ENCODE results near the gene P4HB. TPM values are rescaled to one million over a fixed set of nuclear protein-coding genes. Genes with fewer than 3 reads are reported as not detected.

The P4HB gene
- polyA plus RNA-seq, 4 donors = 409 to 482 (median 447) TPM

DNA sequence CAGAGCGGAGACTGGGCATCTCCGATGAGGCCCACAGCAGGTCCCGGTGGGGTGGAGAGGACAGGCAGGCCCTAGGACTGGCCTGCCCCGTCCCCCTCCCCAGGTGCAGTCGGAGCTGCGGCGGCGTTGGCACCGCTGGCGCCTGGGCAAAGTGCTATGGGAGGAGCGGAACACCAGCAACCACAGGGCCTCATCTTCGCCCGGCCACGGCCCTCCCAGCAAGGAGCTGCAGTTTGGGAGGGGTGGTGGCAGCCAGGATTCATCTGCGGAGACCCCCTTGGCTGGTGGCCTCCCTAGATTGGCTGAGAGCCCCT, 47.0 kb downstream of the P4HB start:
- no peak for DNase-seq (ENCODE audit: low read depth in 4 of 4, low spot score in 3 of 4)

DNA sequence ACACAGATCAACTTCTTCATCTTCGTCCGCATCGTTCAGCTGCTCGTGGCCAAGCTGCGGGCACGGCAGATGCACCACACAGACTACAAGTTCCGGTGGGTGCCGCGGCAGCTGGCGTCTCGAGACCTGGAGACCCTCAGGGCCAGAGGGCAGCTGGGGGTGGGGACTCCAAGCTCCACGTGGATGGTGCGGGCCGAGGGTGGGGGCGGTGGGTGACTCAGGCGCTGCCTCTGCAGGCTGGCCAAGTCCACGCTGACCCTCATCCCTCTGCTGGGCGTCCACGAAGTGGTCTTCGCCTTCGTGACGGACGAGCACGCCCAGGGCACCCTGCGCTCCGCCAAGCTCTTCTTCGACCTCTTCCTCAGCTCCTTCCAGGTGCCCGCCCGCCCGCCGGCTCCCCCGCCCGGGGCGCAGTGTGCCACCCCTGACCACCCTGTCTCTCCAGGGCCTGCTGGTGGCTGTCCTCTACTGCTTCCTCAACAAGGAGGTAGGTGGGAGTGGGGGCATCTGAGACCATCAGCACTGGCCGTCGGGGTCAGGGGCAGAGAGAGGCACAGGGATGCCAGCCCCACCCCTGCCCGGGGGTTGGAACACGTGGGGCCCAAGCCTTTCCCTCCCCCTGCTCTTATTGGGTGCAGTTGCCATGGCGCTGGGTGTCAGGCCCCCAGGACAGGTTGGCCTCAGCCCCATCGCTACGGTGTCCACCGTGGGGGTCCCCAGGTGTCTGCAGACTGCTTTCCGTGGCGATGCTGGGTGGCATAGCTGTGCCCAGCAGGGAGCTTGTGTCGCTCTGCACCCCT, 47.6 kb downstream of the P4HB start:
- no peak for DNase-seq (ENCODE audit: low read depth in 4 of 4, low spot score in 3 of 4)

DNA sequence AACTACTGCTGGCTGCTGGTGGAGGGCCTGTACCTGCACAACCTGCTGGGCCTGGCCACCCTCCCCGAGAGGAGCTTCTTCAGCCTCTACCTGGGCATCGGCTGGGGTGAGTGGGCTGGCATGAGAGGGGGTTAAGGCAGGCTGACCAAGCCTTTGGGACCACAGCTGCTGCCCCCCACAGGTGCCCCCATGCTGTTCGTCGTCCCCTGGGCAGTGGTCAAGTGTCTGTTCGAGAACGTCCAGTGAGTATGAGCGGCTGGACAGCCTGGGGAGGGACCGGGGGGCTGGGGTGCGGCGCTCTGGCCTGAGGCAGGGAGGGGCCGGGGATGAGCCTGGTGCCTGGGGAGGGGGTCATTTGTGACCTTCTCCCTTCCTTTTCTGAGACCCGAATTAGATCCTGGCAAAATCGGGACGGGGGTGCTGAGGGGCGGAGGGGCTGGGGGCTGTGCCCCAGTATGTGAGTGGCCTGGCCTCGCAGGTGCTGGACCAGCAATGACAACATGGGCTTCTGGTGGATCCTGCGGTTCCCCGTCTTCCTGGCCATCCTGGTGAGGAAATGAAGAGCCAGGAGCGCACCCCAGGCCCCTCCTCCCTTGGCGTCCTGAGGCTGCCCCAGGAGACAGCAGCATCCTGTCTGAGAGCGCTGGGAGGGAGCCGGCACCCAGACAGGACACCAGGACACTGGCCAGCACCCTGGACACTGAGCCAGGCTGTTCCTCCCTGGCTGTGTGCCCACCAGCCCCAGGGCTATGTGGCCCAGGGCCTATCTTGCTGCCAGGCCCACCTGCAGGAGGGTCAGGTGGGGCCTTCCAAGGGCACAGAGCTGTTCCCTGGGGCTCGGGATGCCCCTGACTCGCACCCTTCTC, 48.4 kb downstream of the P4HB start:
- no peak for DNase-seq (ENCODE audit: low read depth in 4 of 4, low spot score in 3 of 4)

DNA sequence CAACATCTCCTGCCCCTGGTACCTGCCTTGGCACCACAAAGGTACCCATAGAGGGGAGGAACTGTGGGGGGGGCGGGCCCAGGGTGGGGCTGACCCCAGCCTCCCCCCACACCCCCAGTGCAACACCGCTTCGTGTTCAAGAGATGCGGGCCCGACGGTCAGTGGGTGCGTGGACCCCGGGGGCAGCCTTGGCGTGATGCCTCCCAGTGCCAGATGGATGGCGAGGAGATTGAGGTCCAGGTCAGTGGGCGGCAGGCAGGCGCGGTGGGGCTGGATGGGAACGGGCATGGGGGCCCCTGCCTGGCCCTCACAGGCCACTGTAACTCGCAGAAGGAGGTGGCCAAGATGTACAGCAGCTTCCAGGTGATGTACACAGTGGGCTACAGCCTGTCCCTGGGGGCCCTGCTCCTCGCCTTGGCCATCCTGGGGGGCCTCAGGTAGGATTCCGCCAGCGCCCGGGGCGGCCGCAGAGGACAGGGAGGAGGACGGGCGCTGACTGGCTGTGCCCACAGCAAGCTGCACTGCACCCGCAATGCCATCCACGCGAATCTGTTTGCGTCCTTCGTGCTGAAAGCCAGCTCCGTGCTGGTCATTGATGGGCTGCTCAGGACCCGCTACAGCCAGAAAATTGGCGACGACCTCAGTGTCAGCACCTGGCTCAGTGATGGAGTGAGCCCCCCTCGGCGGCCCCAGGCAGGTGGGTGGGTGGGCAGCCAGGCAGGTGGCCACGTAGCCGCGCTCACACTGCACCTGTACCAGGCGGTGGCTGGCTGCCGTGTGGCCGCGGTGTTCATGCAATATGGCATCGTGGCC, 49.2 kb downstream of the P4HB start:
- DNase-seq (ENCODE audit: low read depth in 4 of 4, low spot score in 3 of 4) = no peak

DNA sequence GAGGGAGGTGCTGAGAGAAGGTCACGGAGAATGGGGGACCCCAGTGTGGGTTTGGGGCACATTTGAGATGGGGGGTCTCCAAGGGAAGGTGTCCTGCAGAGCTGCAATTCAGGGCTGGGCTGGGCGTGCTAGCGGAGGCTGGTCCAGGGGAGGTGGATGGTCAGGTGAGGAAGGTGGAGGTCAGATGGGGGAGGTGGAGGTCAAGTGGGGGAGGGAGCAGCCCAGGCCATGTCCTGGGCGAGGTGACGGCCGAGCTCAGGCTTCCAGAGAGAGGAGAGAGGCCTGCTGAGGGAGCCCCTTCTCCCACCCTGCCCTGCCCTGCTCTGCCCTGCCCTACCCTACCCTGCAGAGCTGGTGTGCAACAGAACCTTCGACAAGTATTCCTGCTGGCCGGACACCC, 49.9 kb downstream of the P4HB start:
- no peak for DNase-seq (ENCODE audit: low read depth in 4 of 4, low spot score in 3 of 4)

DNA sequence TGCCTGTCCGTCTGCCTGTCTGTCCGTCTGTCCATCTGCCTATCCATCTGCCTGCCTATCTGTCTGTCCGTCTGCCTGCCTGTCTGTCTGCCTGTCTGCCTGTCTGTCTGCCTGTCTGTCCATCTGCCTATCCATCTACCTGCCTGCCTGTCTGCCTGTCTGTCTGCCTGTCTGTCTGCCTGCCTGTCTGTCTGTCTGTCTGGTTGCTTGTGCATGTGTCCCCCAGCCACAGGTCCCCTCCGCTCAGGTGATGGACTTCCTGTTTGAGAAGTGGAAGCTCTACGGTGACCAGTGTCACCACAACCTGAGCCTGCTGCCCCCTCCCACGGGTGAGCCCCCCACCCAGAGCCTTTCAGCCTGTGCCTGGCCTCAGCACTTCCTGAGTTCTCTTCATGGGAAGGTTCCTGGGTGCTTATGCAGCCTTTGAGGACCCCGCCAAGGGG, 50.8 kb downstream of the P4HB start:
- DNase-seq (ENCODE audit: low read depth in 4 of 4, low spot score in 3 of 4) = no peak

DNA sequence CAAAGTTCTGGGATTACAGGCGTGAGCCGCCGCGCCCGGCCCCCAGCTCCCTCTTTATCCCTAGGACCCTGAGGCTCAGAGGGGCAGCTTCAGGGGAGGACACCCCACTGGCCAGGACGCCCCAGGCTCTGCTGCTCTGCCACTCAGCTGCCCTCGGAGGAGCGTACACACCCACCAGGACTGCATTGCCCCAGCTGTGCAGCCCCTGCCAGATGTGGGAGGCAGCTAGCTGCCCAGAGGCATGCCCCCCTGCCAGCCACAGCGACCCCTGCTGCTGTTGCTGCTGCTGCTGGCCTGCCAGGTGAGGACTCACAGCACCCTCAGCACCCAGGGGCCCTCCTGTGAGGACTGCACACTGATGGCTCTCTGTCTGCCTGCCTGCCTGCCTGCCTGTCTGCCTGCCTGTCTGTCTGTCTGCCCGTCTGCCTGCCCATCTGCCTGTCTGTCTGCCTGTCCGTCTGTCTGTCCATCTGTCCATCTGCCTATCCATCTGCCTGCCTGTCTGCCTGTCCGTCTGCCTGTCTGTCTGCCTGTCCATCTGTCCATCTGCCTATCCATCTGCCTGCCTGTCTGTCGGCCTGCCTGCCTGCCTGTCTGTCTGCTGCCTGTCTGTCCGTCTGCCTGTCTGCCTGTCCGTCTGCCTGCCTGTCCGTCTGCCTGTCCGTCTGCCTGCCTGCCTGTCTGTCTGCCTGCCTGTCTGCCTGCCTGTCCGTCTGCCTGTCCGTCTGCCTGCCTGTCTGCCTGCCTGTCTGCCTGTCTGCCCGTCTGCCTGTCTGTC, 51.4 kb downstream of the P4HB start:
- no peak for DNase-seq (ENCODE audit: low read depth in 4 of 4, low spot score in 3 of 4)

DNA sequence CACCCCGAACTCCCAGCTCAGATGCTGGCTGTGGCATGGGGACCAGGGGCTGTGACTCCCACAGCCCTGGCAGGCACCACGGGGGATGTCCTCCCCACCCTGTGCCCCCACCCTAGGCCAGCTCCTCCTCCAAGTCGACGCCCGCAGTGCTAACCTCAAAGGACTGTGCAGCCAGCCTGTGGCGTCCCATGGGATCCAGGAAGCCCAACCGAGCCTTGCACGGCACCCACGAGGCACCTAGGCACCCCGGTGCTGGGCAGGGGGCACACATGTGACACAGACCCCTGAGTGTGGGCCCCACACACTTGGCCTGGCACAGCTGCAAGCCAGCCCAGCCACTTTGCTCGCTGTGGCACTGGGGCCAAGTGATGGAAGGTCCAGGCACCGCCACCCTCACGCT, 52.5 kb downstream of the P4HB start:
- no peak for DNase-seq (ENCODE audit: low read depth in 4 of 4, low spot score in 3 of 4)

DNA sequence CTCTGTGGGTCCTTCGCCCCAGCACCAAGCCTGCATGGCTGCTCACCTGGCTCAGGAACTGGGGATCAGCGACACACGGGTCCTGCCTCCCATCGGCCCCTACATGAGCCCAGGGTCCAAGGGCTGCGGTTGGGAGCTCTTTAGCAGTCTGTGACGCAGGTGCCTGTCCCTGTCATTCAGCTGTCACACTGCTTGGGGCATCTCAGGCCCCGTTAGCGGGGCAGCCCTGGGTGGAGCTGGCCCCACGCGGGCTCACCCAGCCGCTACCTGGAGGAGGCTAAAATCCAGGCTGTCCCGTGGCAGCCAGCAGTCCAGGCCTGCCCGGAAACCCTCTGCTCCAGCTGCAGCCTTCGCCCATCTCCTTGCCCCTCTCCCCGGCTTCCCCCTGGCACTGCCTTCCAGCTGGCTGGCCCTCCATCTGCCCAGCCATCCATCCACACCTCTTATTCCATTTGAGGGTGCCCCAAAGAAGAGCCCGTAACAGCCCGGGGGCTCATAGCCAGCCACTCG, 53.1 kb downstream of the P4HB start:
- no peak for DNase-seq (ENCODE audit: low read depth in 4 of 4, low spot score in 3 of 4)

DNA sequence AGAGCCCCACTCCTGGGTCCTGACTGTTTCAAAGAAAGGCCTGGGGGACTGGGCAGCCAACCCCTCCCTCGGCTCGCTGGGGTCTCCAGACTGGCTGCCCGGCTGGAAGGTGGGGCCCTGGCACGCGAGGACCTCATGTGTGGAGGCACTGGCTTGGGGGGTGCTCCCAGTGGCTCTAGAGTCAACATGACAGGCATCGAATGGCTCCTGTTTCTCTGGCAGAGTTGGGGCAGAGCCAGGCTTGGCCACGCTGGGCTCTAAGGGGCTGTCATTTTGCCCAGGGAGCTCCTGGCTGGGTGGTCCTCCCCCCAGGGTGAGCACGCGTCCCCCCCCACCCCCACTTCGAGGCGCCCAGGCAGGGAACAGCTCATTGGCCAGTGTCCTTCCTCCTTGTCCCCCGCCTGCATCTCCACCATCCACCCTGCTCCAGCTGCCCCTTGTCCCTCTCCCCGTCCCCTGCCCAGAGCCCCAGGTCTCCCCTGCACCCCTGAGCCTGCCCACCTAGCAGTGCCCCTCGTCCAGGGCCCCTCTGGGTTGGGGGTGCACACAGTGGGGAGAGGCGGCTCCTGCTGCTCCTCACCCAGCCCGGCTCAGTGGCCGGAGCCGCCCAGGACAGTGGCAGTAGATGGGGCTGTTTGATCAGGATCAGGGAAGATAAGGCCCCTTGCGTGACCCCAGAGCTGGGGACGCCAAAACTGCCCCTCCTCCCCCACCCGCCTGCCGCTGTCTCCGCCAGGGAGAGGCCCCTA, 53.7 kb downstream of the P4HB start:
- no peak for DNase-seq (ENCODE audit: low read depth in 4 of 4, low spot score in 3 of 4)

DNA sequence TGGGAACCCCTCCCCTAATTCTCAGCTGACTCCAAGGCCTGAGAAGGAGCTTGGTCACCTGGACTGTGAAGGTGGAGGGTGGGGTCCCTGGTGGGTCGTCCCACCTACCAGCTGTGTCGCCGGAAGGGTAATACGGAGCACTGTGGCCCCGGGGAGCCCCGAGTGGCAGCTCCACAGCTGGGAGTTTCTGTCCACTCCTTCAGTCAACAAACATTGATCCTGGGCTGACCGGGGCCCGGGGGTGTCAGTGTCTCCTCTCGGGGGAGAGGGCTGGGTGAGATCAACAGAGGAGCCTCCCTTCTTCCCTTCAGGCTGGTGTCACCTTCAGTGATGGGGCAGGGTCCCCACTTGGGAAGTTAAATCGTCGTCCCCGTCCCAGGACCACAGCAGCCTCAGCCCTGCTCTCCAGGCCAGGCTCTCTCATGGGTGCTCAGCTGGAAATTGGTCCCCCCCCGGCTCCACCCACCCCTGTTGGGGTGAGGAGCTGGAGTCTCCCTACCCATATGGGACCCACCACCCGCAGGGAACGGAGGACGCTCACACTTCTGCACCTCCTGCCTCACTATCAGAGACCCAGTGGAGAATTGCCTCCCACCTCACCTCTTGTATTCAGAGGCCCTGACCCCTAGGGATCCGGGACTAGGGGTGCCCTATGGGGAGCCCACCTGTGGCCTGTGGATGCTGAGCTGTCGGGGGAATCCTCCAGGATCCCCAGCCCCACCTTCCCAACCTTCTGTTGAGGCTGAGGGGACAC, 54.5 kb downstream of the P4HB start:
- DNase-seq (ENCODE audit: low read depth in 4 of 4, low spot score in 3 of 4) = no peak

DNA sequence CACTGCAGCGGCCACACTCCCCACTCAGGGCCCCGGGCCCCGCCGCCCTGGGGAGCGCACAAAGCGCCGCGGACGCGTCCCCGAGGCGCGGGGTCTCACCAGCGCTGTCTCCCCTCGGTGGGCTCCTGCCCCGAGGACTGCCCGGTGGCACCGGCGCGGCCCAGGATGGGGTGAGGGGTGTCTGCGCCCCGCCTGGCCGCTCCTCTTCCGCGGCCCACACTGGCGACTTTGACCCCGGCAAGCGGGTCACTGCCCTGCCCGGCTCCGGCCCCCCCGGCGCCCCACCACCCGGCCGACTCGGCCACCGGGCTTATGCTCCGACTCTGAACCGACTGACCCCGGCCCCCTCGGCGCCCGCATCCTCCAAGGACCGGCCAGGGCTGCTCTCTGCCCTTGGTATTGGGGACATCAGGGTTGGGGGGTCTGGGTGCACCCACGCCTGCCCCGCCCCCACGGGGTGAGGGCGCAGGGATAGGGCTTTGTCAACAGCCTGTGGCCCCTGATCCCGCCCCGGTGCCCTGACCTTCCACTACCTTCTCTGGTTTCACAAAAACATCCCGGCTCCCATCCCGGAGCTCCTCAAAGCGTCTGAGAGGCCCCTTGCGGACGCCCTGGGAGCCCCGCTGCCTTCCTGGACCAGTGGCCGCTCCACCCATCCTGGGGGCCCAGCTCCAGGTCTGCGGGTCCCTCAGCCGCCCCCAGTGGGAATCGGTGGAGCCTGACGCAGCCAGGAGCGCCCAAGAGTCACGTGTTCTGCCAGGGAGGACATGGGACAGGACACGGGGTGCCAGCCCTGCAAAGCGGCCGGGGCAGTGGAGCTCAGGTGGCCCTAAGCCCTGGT, 55.6 kb downstream of the P4HB start:
- DNase-seq (ENCODE audit: low read depth in 4 of 4, low spot score in 3 of 4) = no peak

DNA sequence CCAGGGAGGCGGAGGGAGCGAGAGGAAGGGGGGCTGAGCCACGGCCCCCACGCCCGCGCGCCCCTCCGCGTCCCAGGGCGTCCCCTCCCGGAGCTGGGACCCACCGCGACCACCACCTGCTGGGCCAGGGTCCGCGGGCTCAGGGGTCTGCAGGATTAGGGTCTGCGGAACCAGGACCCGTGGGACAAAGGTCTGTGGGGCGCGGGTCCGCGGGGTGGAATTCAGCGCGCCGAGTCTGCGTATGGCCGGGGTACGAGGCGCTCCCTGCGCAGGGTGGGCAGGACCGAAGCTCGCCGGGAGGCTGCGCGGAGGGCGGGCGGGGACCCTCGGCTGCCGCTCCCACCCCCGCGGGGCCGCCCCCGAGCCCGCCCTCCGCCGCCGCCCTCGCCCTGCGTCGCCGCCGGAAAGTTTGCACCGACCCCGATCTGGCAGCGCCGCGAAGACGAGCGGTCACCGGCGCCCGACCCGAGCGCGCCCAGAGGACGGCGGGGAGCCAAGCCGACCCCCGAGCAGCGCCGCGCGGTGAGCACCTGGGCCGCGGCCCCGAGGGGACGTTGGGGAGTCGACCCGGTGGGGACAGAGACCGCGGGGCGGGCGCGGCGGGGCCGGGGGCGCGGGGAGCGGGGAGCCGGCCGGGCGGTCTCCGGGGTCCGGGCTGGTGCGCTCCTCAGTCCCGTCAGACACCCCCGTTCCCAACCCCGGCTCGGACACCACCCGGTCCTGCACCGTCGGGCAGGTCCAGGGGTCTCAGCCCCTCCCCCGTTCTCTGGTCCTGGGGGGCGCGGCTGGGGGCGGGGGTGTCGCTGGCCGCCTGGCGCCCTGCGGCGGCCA, 56.4 kb downstream of the P4HB start, which contains the start of gene GCGR:
Gene GCGR, plus strand, starts transcription at position 423 of the 831 bp plus-strand sequence. CDS start 4,869 bp downstream, outside the sequence.
- no peak for DNase-seq (ENCODE audit: low read depth in 4 of 4, low spot score in 3 of 4)

DNA sequence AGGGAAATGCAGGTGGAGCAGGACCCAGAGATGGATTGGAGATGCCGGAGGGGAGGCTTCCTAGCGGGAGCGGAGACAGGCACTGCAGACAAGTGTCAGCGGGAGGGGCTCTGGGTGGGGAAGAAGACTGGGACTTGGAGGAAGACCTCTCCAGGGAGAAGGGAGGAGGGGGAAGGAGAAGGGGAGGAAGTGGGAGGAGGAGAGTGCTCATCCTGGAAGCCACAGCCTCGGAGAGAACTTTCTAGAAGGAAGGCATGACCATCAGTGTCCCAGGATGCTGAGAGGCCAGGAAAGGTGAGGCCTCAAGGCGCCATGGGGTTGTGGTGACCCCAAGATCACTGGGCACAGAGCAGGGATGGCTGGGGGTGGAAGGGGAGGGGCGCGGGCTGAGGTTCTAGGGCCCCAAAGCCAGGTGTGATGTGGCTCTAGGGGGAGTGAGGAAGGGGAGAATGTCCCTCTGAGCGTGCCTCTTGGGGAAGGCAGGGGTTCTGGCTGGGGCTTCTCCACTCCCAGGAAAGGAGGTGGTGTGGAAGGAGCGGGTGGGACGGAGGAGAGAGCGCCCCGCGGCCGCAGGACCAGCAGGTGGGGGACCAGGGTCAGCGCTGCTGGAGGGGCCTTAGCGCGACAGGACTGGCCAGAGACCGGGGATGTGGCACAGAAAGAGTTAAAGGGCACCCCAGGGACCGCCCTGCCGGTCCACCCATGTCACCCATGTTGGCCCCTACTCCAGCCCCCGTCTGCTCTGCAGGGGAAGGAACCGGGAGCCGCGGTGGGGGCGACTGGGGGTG, 57.3 kb downstream of the P4HB start:
- no peak for DNase-seq (ENCODE audit: low read depth in 4 of 4, low spot score in 3 of 4)

DNA sequence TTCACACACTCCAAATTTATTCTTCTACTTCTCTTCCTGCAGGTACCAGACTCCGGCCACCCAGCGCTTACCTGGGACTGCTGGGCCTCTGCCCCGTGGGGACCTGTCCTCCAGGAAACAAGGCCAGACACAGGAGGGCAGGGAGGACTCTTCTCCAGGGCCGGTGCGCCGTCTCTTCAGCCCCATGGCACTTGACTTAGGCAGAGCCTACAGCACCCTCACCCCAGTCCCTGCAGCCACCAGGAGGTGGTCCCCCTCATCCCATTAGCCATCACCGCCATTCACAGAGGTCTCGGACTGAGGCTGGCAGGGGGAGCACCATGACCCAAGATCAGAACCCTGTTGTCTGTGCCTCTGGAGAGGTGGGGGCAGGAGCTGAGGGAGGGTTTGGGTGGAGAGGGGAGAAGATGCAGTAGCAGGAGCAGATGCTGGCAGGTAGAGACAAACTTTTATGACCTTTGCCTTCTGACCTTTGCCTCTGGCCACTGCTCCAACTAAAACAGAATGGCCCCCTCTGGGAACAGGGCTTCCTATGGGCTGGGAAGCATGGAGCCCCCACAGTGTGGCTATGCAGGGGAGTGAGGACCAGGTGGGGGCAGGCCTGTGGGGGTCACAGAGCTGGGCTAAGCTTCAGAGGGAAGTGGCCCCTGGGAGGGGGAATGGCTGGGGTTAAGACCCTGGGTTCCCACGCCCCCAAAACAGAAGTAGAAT, 58.1 kb downstream of the P4HB start:
- no peak for DNase-seq (ENCODE audit: low read depth in 4 of 4, low spot score in 3 of 4)

Measured in left renal pelvis (tissue), 4 donors.